GM12891 (cell line): ENCODE measurements around the gene SALL4.

Source experiments
- POLR2A ChIP-seq: IDR thresholded peaks from 2 replicates; pipeline ENCODE4 v1.6.1; 2011; ENCODE audit warnings: low read depth, low read length, control low read depth
- POLR2AphosphoS5 ChIP-seq: IDR thresholded peaks from 2 replicates; pipeline ENCODE4 v1.6.1; 2011; ENCODE audit warnings: low read depth, low read length, control low read depth
- TAF1 ChIP-seq: IDR thresholded peaks from 2 replicates; pipeline ENCODE4 v1.6.1; 2011; ENCODE audit warnings: low read depth, low read length, control low read depth

- no peak for TF ChIP-seq POLR2A
- TF ChIP-seq TAF1 = no peak
- TF ChIP-seq POLR2AphosphoS5 = no peak
Measured at GRCh38 chr20:51840865-51841264, 38.5 kb upstream of the SALL4 start.
